HEK293T (cell line): ENCODE measurements around the gene IL17RD.

Source experiments
- ARNT ChIP-seq: fragments of 450-650 bp; IDR thresholded peaks from 2 replicates; pipeline ENCODE4 v1.6.1; 2017; ENCODE audit warnings: mild to moderate bottlenecking
- BHLHE40 ChIP-seq: fragments of 450-650 bp; IDR thresholded peaks from 2 replicates; pipeline ENCODE4 v1.6.1; 2016; ENCODE audit warnings: mild to moderate bottlenecking, moderate library complexity, borderline replicate concordance
- FOXK2 ChIP-seq: fragments of 450-650 bp; IDR thresholded peaks from 2 replicates; pipeline ENCODE4 v1.6.1; 2016; ENCODE audit warnings: mild to moderate bottlenecking
- HDGF ChIP-seq: fragments of 450-650 bp; IDR thresholded peaks from 2 replicates; pipeline ENCODE4 v1.6.1; 2017; ENCODE audit warnings: antibody characterized with exemption, borderline replicate concordance
- NFRKB ChIP-seq: fragments of 450-650 bp; IDR thresholded peaks from 2 replicates; pipeline ENCODE4 v1.6.1; 2016; ENCODE audit warnings: mild to moderate bottlenecking, moderate library complexity
- SP1 ChIP-seq: fragments of 450-650 bp; IDR thresholded peaks from 2 replicates; pipeline ENCODE4 v1.6.1; 2017
- ZNF384 ChIP-seq: fragments of 450-650 bp; IDR thresholded peaks from 2 replicates; pipeline ENCODE4 v1.6.1; 2016
- TF ChIP-seq, protein P1 (sequence below): fragments of 450-650 bp; IDR thresholded peaks from 2 replicates; pipeline ENCODE4 v1.6.1; 2016

- no peak for TF ChIP-seq ZNF384
- TF ChIP-seq, protein P1, sequence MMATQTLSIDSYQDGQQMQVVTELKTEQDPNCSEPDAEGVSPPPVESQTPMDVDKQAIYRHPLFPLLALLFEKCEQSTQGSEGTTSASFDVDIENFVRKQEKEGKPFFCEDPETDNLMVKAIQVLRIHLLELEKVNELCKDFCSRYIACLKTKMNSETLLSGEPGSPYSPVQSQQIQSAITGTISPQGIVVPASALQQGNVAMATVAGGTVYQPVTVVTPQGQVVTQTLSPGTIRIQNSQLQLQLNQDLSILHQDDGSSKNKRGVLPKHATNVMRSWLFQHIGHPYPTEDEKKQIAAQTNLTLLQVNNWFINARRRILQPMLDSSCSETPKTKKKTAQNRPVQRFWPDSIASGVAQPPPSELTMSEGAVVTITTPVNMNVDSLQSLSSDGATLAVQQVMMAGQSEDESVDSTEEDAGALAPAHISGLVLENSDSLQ, result no peak
- no peak for TF ChIP-seq SP1
- no peak for TF ChIP-seq ARNT
- no peak for TF ChIP-seq NFRKB
- TF ChIP-seq BHLHE40, result no peak
- TF ChIP-seq HDGF, result no peak
- TF ChIP-seq FOXK2, result no peak
Observed at GRCh38 chr3:57078344-57078634, 86.9 kb downstream of the IL17RD start.
